Activated CD4-positive, alpha-beta memory T cell treated with anti-CD3 and anti-CD28 coated beads, Interleukin-2, amount 10 ng/mL, durations not matched to agents 7 days and 5 days (primary cell): ENCODE results near the gene PWWP3B. TPM values are rescaled to one million over a fixed set of nuclear protein-coding genes. Genes with fewer than 3 reads are reported as not detected.

Source experiments
- CTCF ChIA-PET: fragments of 350-600 bp; sonication (Branson Sonifier 250); formaldehyde crosslinking; loops from one replicate; lab custom pipeline; 2021; ENCODE audit warnings: antibody characterized with exemption, inconsistent platforms; lab: Charles Lee
- POLR2A ChIA-PET: fragments of 350-600 bp; sonication (Branson Sonifier 250); formaldehyde crosslinking; loops from one replicate; lab custom pipeline; 2021; ENCODE audit warnings: antibody characterized with exemption; lab: Charles Lee
- DNase-seq: peaks from one replicate; pipeline ENCODE4 v3.0.0-alpha.2; 2020
- H3K27ac Mint-ChIP-seq: one replicate; pipeline ENCODE4 v1.8.0; 2021; ENCODE audit warnings: mild to moderate bottlenecking, mixed read lengths
- H3K27me3 Mint-ChIP-seq: one replicate; pipeline ENCODE4 v1.8.0; 2021; ENCODE audit warnings: mixed read lengths
- H3K36me3 Mint-ChIP-seq: one replicate; pipeline ENCODE4 v1.8.0; 2021; ENCODE audit warnings: low read depth, mixed read lengths
- H3K4me1 Mint-ChIP-seq: one replicate; pipeline ENCODE4 v1.8.0; 2021; ENCODE audit warnings: mixed read lengths
- H3K4me3 Mint-ChIP-seq: one replicate; pipeline ENCODE4 v1.8.0; 2021; ENCODE audit warnings: mild to moderate bottlenecking, mixed read lengths
- H3K9me3 Mint-ChIP-seq: one replicate; pipeline ENCODE4 v1.8.0; 2021; ENCODE audit warnings: mixed read lengths
- total RNA-seq, 2 experiments: library from RNA; stranded (reverse); gene quantifications; one replicate each; pipeline ENCODE4 v1.2.3, GENCODE V29; 2021

The PWWP3B gene
- total RNA-seq, 2 experiments from 2014 or later = not detected

DNA sequence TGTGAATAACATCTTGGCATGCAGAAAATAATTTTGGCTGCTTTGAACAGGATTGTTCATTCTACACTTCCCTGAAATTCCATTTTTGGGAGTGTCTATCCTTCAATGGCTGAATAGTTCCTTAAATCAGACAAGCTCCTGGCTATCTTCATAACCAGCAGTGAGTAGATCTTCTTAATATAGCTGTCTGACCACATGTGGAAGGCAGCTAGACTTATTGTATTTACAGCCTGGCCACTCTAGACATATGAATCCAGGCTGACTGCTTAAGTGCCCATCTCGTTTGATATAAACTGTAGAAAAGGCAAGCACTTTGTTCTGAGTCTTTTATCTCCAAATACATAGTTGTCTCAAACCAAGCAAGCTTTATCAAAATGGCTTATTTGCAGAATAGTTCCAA lies 40.0 kb downstream of the PWWP3B start:
- H3K9me3 Mint-ChIP-seq = no peaks in the 10 kb centered on the region
- H3K36me3 Mint-ChIP-seq = no peaks in the 10 kb centered on the region
- no peak overlapping the region for H3K27ac Mint-ChIP-seq
- H3K4me1 Mint-ChIP-seq = no peaks in the 10 kb centered on the region
- no peak for DNase-seq
- CTCF ChIA-PET = no interaction called here
- POLR2A ChIA-PET = no interaction called here
- no peaks in the 10 kb centered on the region for H3K27me3 Mint-ChIP-seq
- H3K4me3 Mint-ChIP-seq = no peak overlapping the region

Other genes starting within 250 kb of the PWWP3B start
- not detected for gene SERPINA7, start 129.6 kb upstream of the PWWP3B start, total RNA-seq